ENCODE measurements around the gene FCRL2. TPM values are rescaled to one million over a fixed set of nuclear protein-coding genes. Genes with fewer than 3 reads are reported as not detected.

The FCRL2 gene
- polyA plus RNA-seq, 2 donors: 0.04 to 0.18 TPM

- Histone ChIP-seq H3K4me3 (ENCODE audit: low read depth in 1 of 2, low read length in 2 of 2) (no peak overlapping the region), H3K27me3 (ENCODE audit: control insufficient read depth in 1 of 2, insufficient read depth in 2 of 2, low read length in 2 of 2) (no peaks in the 10 kb centered on the region), H3K9me3 (ENCODE audit: control insufficient read depth in 2 of 2, insufficient read depth in 1 of 2, low read depth in 1 of 2, low read length in 1 of 2) (peaks cover 3% of the 10 kb centered on the region in 2 donors), H3K36me3 (ENCODE audit: control insufficient read depth in 2 of 2, insufficient read depth in 2 of 2, low read length in 1 of 2) (no peaks in the 10 kb centered on the region), H3K27ac (ENCODE audit: low read depth in 2 of 2, low read length in 1 of 2) (no peak overlapping the region), H3K4me1 (ENCODE audit: control insufficient read depth in 2 of 2, insufficient read depth in 2 of 2, low read length in 1 of 2) (no peaks in the 10 kb centered on the region)
- 71 to 76% methylated on average over 2 of the region's 2 CpGs for WGBS, 2 donors
These were observed 52.3 kb downstream of the FCRL2 start for GRCh38 chr1:157724537-157725220.

DNA sequence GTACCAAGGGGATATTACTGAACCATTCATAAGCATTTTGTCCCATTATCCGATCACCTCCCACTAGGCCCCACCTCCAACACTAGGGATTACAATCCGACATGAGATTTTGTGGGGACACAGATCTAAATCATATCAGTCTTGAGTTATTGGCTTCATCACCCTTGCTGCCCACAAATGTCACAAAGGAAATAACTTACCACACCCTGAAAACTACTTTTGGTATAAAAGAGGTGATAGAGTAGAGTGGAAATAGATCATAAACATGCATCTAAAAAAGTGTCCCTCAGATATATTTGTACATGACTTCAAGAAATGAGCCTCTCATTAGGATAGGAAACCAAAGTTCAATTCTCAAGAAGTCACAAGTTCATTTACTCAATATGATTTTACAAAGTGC lies 53.8 kb downstream of the FCRL2 start:
- H3K27me3 ChIP-seq (ENCODE audit: control insufficient read depth in 1 of 2, insufficient read depth in 2 of 2, low read length in 2 of 2): no peaks in the 10 kb centered on the region
- 75 to 82% methylated on average over 2 of the region's 2 CpGs for WGBS, 2 donors
- no peak overlapping the region for H3K27ac ChIP-seq (ENCODE audit: low read depth in 2 of 2, low read length in 1 of 2)
- peaks cover 3% of the 10 kb centered on the region in 2 donors for H3K9me3 ChIP-seq (ENCODE audit: control insufficient read depth in 2 of 2, insufficient read depth in 1 of 2, low read depth in 1 of 2, low read length in 1 of 2)
- no peak overlapping the region for H3K4me3 ChIP-seq (ENCODE audit: low read depth in 1 of 2, low read length in 2 of 2)
- no peaks in the 10 kb centered on the region for H3K36me3 ChIP-seq (ENCODE audit: control insufficient read depth in 2 of 2, insufficient read depth in 2 of 2, low read length in 1 of 2)
- H3K4me1 ChIP-seq (ENCODE audit: control insufficient read depth in 2 of 2, insufficient read depth in 2 of 2, low read length in 1 of 2): no peaks in the 10 kb centered on the region

- Histone ChIP-seq H3K27me3 (ENCODE audit: control insufficient read depth in 1 of 2, insufficient read depth in 2 of 2, low read length in 2 of 2) (no peaks in the 10 kb centered on the region), H3K36me3 (ENCODE audit: control insufficient read depth in 2 of 2, insufficient read depth in 2 of 2, low read length in 1 of 2) (no peaks in the 10 kb centered on the region), H3K4me3 (ENCODE audit: low read depth in 1 of 2, low read length in 2 of 2) (no peak overlapping the region), H3K4me1 (ENCODE audit: control insufficient read depth in 2 of 2, insufficient read depth in 2 of 2, low read length in 1 of 2) (no peaks in the 10 kb centered on the region), H3K9me3 (ENCODE audit: control insufficient read depth in 2 of 2, insufficient read depth in 1 of 2, low read depth in 1 of 2, low read length in 1 of 2) (peaks cover 3% of the 10 kb centered on the region in 2 donors), H3K27ac (ENCODE audit: low read depth in 2 of 2, low read length in 1 of 2) (no peak overlapping the region)
- 85 to 88% methylated on average over 1 of the region's 1 CpG for WGBS, 2 donors
These were observed 54.9 kb downstream of the FCRL2 start for GRCh38 chr1:157721985-157722384.

- Histone ChIP-seq H3K27me3 (ENCODE audit: control insufficient read depth in 1 of 2, insufficient read depth in 2 of 2, low read length in 2 of 2) (no peaks in the 10 kb centered on the region), H3K4me1 (ENCODE audit: control insufficient read depth in 2 of 2, insufficient read depth in 2 of 2, low read length in 1 of 2) (no peaks in the 10 kb centered on the region), H3K27ac (ENCODE audit: low read depth in 2 of 2, low read length in 1 of 2) (no peak overlapping the region), H3K9me3 (ENCODE audit: control insufficient read depth in 2 of 2, insufficient read depth in 1 of 2, low read depth in 1 of 2, low read length in 1 of 2) (no peaks in the 10 kb centered on the region), H3K36me3 (ENCODE audit: control insufficient read depth in 2 of 2, insufficient read depth in 2 of 2, low read length in 1 of 2) (no peaks in the 10 kb centered on the region), H3K4me3 (ENCODE audit: low read depth in 1 of 2, low read length in 2 of 2) (no peak overlapping the region)
- WGBS, 2 donors: 74 to 87% methylated on average over 5 of the region's 5 CpGs
These were observed 61.2 kb downstream of the FCRL2 start for GRCh38 chr1:157715736-157716135.

GRCh38 chr1:157711802-157712201 lies 65.1 kb downstream of the FCRL2 start:
- Histone ChIP-seq H3K27me3 (ENCODE audit: control insufficient read depth in 1 of 2, insufficient read depth in 2 of 2, low read length in 2 of 2) (no peaks in the 10 kb centered on the region), H3K4me1 (ENCODE audit: control insufficient read depth in 2 of 2, insufficient read depth in 2 of 2, low read length in 1 of 2) (no peaks in the 10 kb centered on the region), H3K27ac (ENCODE audit: low read depth in 2 of 2, low read length in 1 of 2) (no peak overlapping the region), H3K36me3 (ENCODE audit: control insufficient read depth in 2 of 2, insufficient read depth in 2 of 2, low read length in 1 of 2) (no peaks in the 10 kb centered on the region), H3K4me3 (ENCODE audit: low read depth in 1 of 2, low read length in 2 of 2) (no peak overlapping the region), H3K9me3 (ENCODE audit: control insufficient read depth in 2 of 2, insufficient read depth in 1 of 2, low read depth in 1 of 2, low read length in 1 of 2) (no peaks in the 10 kb centered on the region)

GRCh38 chr1:157704878-157705277 lies 72.1 kb downstream of the FCRL2 start:
- Histone ChIP-seq H3K27me3 (ENCODE audit: control insufficient read depth in 1 of 2, insufficient read depth in 2 of 2, low read length in 2 of 2) (no peaks in the 10 kb centered on the region), H3K4me3 (ENCODE audit: low read depth in 1 of 2, low read length in 2 of 2) (no peak overlapping the region), H3K36me3 (ENCODE audit: control insufficient read depth in 2 of 2, insufficient read depth in 2 of 2, low read length in 1 of 2) (no peaks in the 10 kb centered on the region), H3K9me3 (ENCODE audit: control insufficient read depth in 2 of 2, insufficient read depth in 1 of 2, low read depth in 1 of 2, low read length in 1 of 2) (no peaks in the 10 kb centered on the region), H3K27ac (ENCODE audit: low read depth in 2 of 2, low read length in 1 of 2) (no peak overlapping the region), H3K4me1 (ENCODE audit: control insufficient read depth in 2 of 2, insufficient read depth in 2 of 2, low read length in 1 of 2) (no peaks in the 10 kb centered on the region)

GRCh38 chr1:157703981-157704380 lies 73.0 kb downstream of the FCRL2 start:
- Histone ChIP-seq H3K27me3 (ENCODE audit: control insufficient read depth in 1 of 2, insufficient read depth in 2 of 2, low read length in 2 of 2) (no peaks in the 10 kb centered on the region), H3K27ac (ENCODE audit: low read depth in 2 of 2, low read length in 1 of 2) (no peak overlapping the region), H3K9me3 (ENCODE audit: control insufficient read depth in 2 of 2, insufficient read depth in 1 of 2, low read depth in 1 of 2, low read length in 1 of 2) (no peaks in the 10 kb centered on the region), H3K4me1 (ENCODE audit: control insufficient read depth in 2 of 2, insufficient read depth in 2 of 2, low read length in 1 of 2) (no peaks in the 10 kb centered on the region), H3K36me3 (ENCODE audit: control insufficient read depth in 2 of 2, insufficient read depth in 2 of 2, low read length in 1 of 2) (no peaks in the 10 kb centered on the region), H3K4me3 (ENCODE audit: low read depth in 1 of 2, low read length in 2 of 2) (no peak overlapping the region)
- WGBS, 2 donors: 80 to 83% methylated on average over 4 of the region's 4 CpGs

DNA sequence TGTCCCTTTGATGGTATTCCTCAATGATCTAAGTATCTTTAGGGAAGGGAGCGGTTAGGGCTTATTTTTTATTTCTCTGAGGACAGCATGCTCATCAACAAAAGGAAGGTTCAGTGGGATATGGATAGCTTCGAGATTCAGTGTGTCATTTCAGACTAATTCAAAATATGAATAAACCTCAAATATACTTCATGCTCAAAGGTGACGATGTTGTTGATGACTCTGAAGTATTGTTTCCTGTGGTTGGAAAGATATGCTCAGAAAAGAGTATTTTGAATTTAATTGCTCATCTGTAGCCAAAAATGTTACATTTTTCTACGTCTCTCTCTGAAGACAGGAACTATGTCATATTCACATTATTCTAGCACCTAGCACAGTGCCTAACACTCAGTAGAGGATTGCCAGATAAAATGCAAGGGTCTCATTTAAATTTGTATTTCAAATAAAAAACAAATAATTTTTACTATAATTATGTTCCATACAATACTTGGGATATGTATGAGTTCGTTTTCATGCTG lies 74.6 kb downstream of the FCRL2 start:
- H3K4me1 ChIP-seq (ENCODE audit: control insufficient read depth in 2 of 2, insufficient read depth in 2 of 2, low read length in 1 of 2): no peaks in the 10 kb centered on the region

GRCh38 chr1:157700732-157701131 lies 76.2 kb downstream of the FCRL2 start, which contains the start of gene FCRL3:
Gene FCRL3, minus strand, starts transcription at chr1:157700769. Its CDS starts 280 bp downstream, at chr1:157700489.
- WGBS, 2 donors: 70 to 83% methylated on average over 4 of the region's 4 CpGs
- H3K9me3 ChIP-seq (ENCODE audit: control insufficient read depth in 2 of 2, insufficient read depth in 1 of 2, low read depth in 1 of 2, low read length in 1 of 2): no peaks in the 10 kb centered on the region
- no peak within 1 kb of the TSS for H3K4me3 ChIP-seq (ENCODE audit: low read depth in 1 of 2, low read length in 2 of 2)
- no peaks in the 10 kb centered on the region for H3K36me3 ChIP-seq (ENCODE audit: control insufficient read depth in 2 of 2, insufficient read depth in 2 of 2, low read length in 1 of 2)
- H3K4me1 ChIP-seq (ENCODE audit: control insufficient read depth in 2 of 2, insufficient read depth in 2 of 2, low read length in 1 of 2): no peaks in the 10 kb centered on the region
- no peak within 1 kb of the TSS for H3K27ac ChIP-seq (ENCODE audit: low read depth in 2 of 2, low read length in 1 of 2)
- H3K27me3 ChIP-seq (ENCODE audit: control insufficient read depth in 1 of 2, insufficient read depth in 2 of 2, low read length in 2 of 2): no peaks in the 10 kb centered on the region

More for the DNA sequence above, 74.6 kb downstream of the FCRL2 start:
- 79 to 80% methylated on average over 5 of the region's 5 CpGs for WGBS, 2 donors
- Histone ChIP-seq H3K36me3 (ENCODE audit: control insufficient read depth in 2 of 2, insufficient read depth in 2 of 2, low read length in 1 of 2) (no peaks in the 10 kb centered on the region), H3K27ac (ENCODE audit: low read depth in 2 of 2, low read length in 1 of 2) (no peak overlapping the region), H3K9me3 (ENCODE audit: control insufficient read depth in 2 of 2, insufficient read depth in 1 of 2, low read depth in 1 of 2, low read length in 1 of 2) (no peaks in the 10 kb centered on the region), H3K4me3 (ENCODE audit: low read depth in 1 of 2, low read length in 2 of 2) (no peak overlapping the region), H3K27me3 (ENCODE audit: control insufficient read depth in 1 of 2, insufficient read depth in 2 of 2, low read length in 2 of 2) (no peaks in the 10 kb centered on the region)

- whole genome bisulfite sequencing, 2 donors: 62 to 78% methylated on average over 5 of the region's 5 CpGs
- Histone ChIP-seq H3K27me3 (ENCODE audit: control insufficient read depth in 1 of 2, insufficient read depth in 2 of 2, low read length in 2 of 2) (no peaks in the 10 kb centered on the region), H3K27ac (ENCODE audit: low read depth in 2 of 2, low read length in 1 of 2) (no peak overlapping the region), H3K9me3 (ENCODE audit: control insufficient read depth in 2 of 2, insufficient read depth in 1 of 2, low read depth in 1 of 2, low read length in 1 of 2) (no peaks in the 10 kb centered on the region), H3K4me3 (ENCODE audit: low read depth in 1 of 2, low read length in 2 of 2) (no peak overlapping the region), H3K4me1 (ENCODE audit: control insufficient read depth in 2 of 2, insufficient read depth in 2 of 2, low read length in 1 of 2) (no peaks in the 10 kb centered on the region), H3K36me3 (ENCODE audit: control insufficient read depth in 2 of 2, insufficient read depth in 2 of 2, low read length in 1 of 2) (no peaks in the 10 kb centered on the region)
These were observed 76.6 kb downstream of the FCRL2 start for GRCh38 chr1:157700305-157700704.
